WI38 (cell line): ENCODE measurements around the gene ZNF835.

ENCODE experiments used
- H3K4me3 ChIP-seq: 2 replicates; pipeline ENCODE4 v1.5.1; 2011; ENCODE audit warnings: low read depth, mild to moderate bottlenecking, control low read depth, low read length
- TF ChIP-seq, protein P1 (sequence below): IDR thresholded peaks from 2 replicates; pipeline ENCODE4 v1.5.1; 2012; ENCODE audit warnings: low read depth, mild to moderate bottlenecking, control low read depth, low read length

The ZNF835 gene

GRCh38 chr19:56619121-56619520, 52.4 kb downstream of the ZNF835 start:
- H3K4me3 ChIP-seq, result no peak overlapping the region
- TF ChIP-seq, protein P1, sequence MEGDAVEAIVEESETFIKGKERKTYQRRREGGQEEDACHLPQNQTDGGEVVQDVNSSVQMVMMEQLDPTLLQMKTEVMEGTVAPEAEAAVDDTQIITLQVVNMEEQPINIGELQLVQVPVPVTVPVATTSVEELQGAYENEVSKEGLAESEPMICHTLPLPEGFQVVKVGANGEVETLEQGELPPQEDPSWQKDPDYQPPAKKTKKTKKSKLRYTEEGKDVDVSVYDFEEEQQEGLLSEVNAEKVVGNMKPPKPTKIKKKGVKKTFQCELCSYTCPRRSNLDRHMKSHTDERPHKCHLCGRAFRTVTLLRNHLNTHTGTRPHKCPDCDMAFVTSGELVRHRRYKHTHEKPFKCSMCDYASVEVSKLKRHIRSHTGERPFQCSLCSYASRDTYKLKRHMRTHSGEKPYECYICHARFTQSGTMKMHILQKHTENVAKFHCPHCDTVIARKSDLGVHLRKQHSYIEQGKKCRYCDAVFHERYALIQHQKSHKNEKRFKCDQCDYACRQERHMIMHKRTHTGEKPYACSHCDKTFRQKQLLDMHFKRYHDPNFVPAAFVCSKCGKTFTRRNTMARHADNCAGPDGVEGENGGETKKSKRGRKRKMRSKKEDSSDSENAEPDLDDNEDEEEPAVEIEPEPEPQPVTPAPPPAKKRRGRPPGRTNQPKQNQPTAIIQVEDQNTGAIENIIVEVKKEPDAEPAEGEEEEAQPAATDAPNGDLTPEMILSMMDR, result no peak

DNA sequence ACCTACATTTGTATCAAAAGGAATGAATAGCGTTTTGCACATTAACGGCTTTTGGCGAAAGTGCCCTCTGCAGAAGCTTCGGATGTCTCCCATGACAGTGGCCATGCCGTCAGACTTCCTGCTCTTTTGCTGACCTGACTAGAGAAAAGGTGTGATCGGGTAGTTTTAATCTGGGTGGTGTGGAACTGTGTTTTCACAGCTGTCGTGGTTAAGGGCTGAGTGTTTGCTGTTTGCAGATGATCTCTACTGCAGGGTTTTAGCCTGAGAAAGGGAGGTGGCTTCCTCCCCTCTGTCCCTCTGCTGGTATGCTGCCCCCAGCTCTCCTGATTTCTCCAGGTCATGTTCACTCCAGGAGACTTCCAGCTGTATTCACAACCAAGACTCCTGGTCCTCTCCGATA, 54.0 kb downstream of the ZNF835 start:
- TF ChIP-seq, protein P1, result no peak
- H3K4me3 ChIP-seq, result no peak overlapping the region

DNA sequence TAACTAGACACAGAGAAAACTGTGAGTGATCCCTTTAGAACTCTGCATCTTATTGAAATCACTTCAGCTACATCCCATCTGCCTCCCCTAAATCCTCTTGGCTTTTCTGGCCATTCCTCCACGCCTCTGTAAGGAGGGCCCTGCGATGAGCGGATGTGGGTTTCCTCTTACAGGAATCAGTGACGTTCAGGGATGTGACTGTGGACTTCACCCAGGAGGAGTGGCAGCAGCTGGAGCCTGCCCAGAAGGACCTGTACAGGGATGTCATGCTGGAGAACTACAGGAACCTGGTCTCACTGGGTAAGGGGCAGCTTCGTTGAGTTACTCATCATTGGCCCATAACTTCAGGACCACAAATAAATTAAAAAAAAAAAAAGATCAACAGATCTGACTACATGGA, 57.9 kb downstream of the ZNF835 start:
- TF ChIP-seq, protein P1, result no peak
- no peak overlapping the region for H3K4me3 ChIP-seq

DNA sequence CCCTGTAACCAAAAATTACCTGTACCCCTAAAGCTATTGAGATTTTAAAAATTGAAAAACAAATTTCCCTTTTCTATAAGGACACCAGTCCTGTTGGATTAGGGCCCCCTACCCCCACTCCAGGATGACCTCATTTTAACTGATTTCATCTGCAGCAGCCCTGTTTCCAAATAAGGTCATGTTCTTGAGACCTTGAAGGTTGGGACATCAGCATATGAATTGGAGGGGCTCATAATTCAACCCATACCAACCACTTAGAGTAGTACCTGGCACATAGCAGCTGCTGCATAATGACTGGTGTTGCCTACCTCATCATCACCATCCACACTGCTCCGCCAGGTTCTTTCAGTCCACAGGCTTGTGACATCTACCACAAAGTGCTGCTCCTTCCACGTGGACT, 58.8 kb downstream of the ZNF835 start:
- H3K4me3 ChIP-seq, result no peak overlapping the region

More for the DNA sequence above, 58.8 kb downstream of the ZNF835 start:
- TF ChIP-seq, protein P1, result no peak
